Stomach (tissue), 19 donors: ENCODE results near the gene TRIM2. TPM values are rescaled to one million over a fixed set of nuclear protein-coding genes. Genes with fewer than 3 reads are reported as not detected.

ENCODE experiments used
- DNase-seq, 2 donors: peaks; one replicate each; pipeline versions ENCODE4 v3.0.0 to v3.0.0-alpha.2; 2013 to 2019
- H3K27ac ChIP-seq, 5 donors: fragments of 200-600 bp in 4 of 5; sonication (generic) in 4 of 5; one replicate each; pipeline ENCODE4 v1.5.1; 2013 to 2019; ENCODE audit warnings: mild to moderate bottlenecking in 1 of 5, moderate library complexity in 1 of 5
- H3K27me3 ChIP-seq, 3 donors: fragments of 200-600 bp; sonication (generic); one replicate each; pipeline ENCODE4 v1.5.1; 2017 to 2019; ENCODE audit warnings: mixed run types in 1 of 3
- H3K36me3 ChIP-seq, 4 donors: fragments of 200-600 bp; sonication (generic); 1 replicate in 3 of 4; 2 replicates in 1 of 4; pipeline ENCODE4 v1.5.1; 2016 to 2019
- H3K4me1 ChIP-seq, 4 donors: fragments of 200-600 bp; sonication (generic); one replicate each; pipeline ENCODE4 v1.5.1; 2016 to 2019
- H3K4me3 ChIP-seq, 4 donors: fragments of 200-600 bp; sonication (generic) in 3 of 4; one replicate each; pipeline ENCODE4 v1.5.1; 2016 to 2019; ENCODE audit warnings: mild to moderate bottlenecking in 1 of 4
- H3K9me3 ChIP-seq, 4 donors: fragments of 200-600 bp; sonication (generic); one replicate each; pipeline ENCODE4 v1.5.1; 2016 to 2019
- CTCF ChIP-seq, 7 experiments: fragments of 450-650 bp in 4 of 7; fragments of 200-600 bp in 3 of 7; sonication (generic) in 3 of 7; IDR thresholded peaks; one replicate each; pipeline ENCODE4 v1.5.1; 2016 to 2019; ENCODE audit warnings: antibody characterized with exemption in 7 of 7, control low read depth in 2 of 7, mild to moderate bottlenecking in 1 of 7
- EP300 ChIP-seq: sonication (generic); formaldehyde crosslinking; IDR thresholded peaks from one replicate; pipeline ENCODE4 v1.6.1; 2017; ENCODE audit warnings: antibody characterized with exemption
- POLR2A ChIP-seq, 4 donors: fragments of 450-650 bp; IDR thresholded peaks; one replicate each; pipeline ENCODE4 v1.6.1; 2016; ENCODE audit warnings: antibody characterized with exemption in 4 of 4, control low read depth in 2 of 4, mild to moderate bottlenecking in 1 of 4, moderate library complexity in 1 of 4
- POLR2AphosphoS5 ChIP-seq, 3 donors: sonication (generic); formaldehyde crosslinking; IDR thresholded peaks; one replicate each; pipeline ENCODE4 v1.6.1; 2016; ENCODE audit warnings: antibody characterized with exemption in 3 of 3
- WGBS, 5 donors: extraction: QIAGEN DNeasy Blood & Tissue Kit in 3 of 5; methylation state at CpG; one replicate each; pipeline versions ENCODE4 v1.1.5 to v1.1.7; 2013 to 2018; 5-methylcytosine and 5-hydroxymethylcytosine counted together
- intact Hi-C: fragments of 100-400 bp; cut with DNase I; formaldehyde crosslinking; loops from one replicate; pipeline ENCODE4 v1.15.1; 2023; ENCODE audit warnings: low total_unique reads
- long read RNA-seq, 10 donors: transcript quantifications; one replicate each; lab custom pipeline, GENCODE V29; 2026
- polyA plus RNA-seq, 3 donors: library from polyadenylated mRNA; stranded (reverse); fragments of 200-250 nt; gene quantifications; one replicate each; pipeline ENCODE4 v1.2.3, GENCODE V29; 2013
- total RNA-seq, 5 donors: library from RNA; depleted of rRNA; stranded (reverse); fragments of >200 nt; gene quantifications; one replicate each; pipeline versions ENCODE4 v1.1.0 to v1.2.3, GENCODE V29; 2014 to 2016
- donor health status: healthy with polysubstance abuse.
- donor health status: Bipolar disorder and iron deficiency.
- donor health status: healthy.

Gene TRIM2
- total RNA-seq, result 100 to 1,000 TPM in 2 of 5 donors, 10 to 100 TPM in 3; 38.8 to 327 (median 96.2) TPM
- polyA plus RNA-seq, result 10 to 100 TPM; 11.2 to 26.1 (median 24.8) TPM
- long read RNA-seq, donor 1, full-length matches to known transcripts, result 4 of 4 reads
- long read RNA-seq, donor 1, partial matches to known transcripts, result 0 of 4 reads
- long read RNA-seq, donor 1, other reads (novel, unspliced or antisense), result 0 of 4 reads
- long read RNA-seq, donor 2, full-length matches to known transcripts, result 2 of 2 reads
- long read RNA-seq, donor 2, partial matches to known transcripts, result 0 of 2 reads
- long read RNA-seq, donor 2, other reads (novel, unspliced or antisense), result 0 of 2 reads
- long read RNA-seq, donor 3, full-length matches to known transcripts, result 2 of 10 reads
- long read RNA-seq, donor 3, partial matches to known transcripts, result 8 of 10 reads
- long read RNA-seq, donor 3, other reads (novel, unspliced or antisense), result 0 of 10 reads
- long read RNA-seq, donor 4, result 0 reads
- long read RNA-seq, donor 5, full-length matches to known transcripts, result 2 of 14 reads
- long read RNA-seq, donor 5, partial matches to known transcripts, result 12 of 14 reads
- long read RNA-seq, donor 5, other reads (novel, unspliced or antisense), result 0 of 14 reads
- long read RNA-seq, donor 6, full-length matches to known transcripts, result 4 of 33 reads
- long read RNA-seq, donor 6, partial matches to known transcripts, result 29 of 33 reads
- long read RNA-seq, donor 6, other reads (novel, unspliced or antisense), result 0 of 33 reads
- long read RNA-seq, donor 7, result 0 reads
- long read RNA-seq, donor 8, full-length matches to known transcripts, result 1 of 1 reads
- long read RNA-seq, donor 8, partial matches to known transcripts, result 0 of 1 reads
- long read RNA-seq, donor 8, other reads (novel, unspliced or antisense), result 0 of 1 reads
- long read RNA-seq, donor 9, full-length matches to known transcripts, result 1 of 23 reads
- long read RNA-seq, donor 9, partial matches to known transcripts, result 22 of 23 reads
- long read RNA-seq, donor 9, other reads (novel, unspliced or antisense), result 0 of 23 reads
- long read RNA-seq, donor 10, full-length matches to known transcripts, result 2 of 12 reads
- long read RNA-seq, donor 10, partial matches to known transcripts, result 10 of 12 reads
- long read RNA-seq, donor 10, other reads (novel, unspliced or antisense), result 0 of 12 reads

GRCh38 chr4:153204247-153204671 lies at the start of gene TRIM2:
Gene TRIM2, plus strand, starts transcription at chr4:153204443. Its CDS starts 88 bp downstream, at chr4:153204531.
- no peak for TF ChIP-seq CTCF (IDR thresholded peaks at IDR 0.05)
- peak in 2 of 3 donors; percentile 77 to 78 for TF ChIP-seq POLR2AphosphoS5 (IDR thresholded peaks at IDR 0.05)
- TF ChIP-seq EP300, result no peak
- TF ChIP-seq POLR2A (IDR thresholded peaks at IDR 0.05), result peak in 1 of 4 donors; percentile 57
- no peaks in the 10 kb centered on the region for H3K9me3 ChIP-seq
- peak within 1 kb of the TSS; percentile 32 to 54 (median 42) for H3K4me3 ChIP-seq
- peaks cover 24 to 51% (median 28%) of the 10 kb centered on the region in 4 donors for H3K4me1 ChIP-seq
- H3K27me3 ChIP-seq, result no peaks in the 10 kb centered on the region
- intact Hi-C loops, result no loop called here
- peak within 1 kb of the TSS; percentile 82 to 89 (median 85) for H3K27ac ChIP-seq
- 15 to 30% (median 19%) methylated on average over 11 of the region's 11 CpGs for WGBS, 5 donors
- H3K36me3 ChIP-seq, result no peaks in the 10 kb centered on the region
- DNase-seq, result peak; percentile 93 to 94

DNA sequence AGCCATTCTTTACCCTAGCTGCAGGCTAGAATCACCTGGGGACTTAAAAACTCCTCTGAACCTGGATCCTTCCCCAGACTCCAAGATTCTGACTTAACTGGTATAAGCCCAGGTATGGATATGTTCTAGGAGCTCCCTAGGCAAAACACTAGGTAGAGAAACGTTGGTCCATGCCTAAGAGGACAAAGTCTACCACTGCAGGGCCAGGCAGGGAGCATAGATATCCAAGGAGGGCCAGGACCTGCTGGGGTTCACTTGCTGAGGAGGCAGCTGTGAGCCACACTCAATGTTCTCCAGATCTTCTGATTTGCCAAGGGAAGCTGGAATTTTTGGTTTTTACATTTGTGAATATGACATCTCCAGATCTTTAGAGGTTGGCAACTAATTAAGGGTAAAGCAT lies 48.6 kb upstream of the TRIM2 start:
- Histone ChIP-seq H3K27me3 (peaks cover 0 to 28% (median 3%) of the 10 kb centered on the region in 3 donors), H3K4me1 (peaks cover 16 to 33% (median 30%) of the 10 kb centered on the region in 4 donors), H3K9me3 (no peaks in the 10 kb centered on the region), H3K27ac (no peak overlapping the region), H3K36me3 (no peaks in the 10 kb centered on the region), H3K4me3 (no peak overlapping the region)
- intact Hi-C loops, result no loop called here
- no peak for DNase-seq
- TF ChIP-seq EP300 (no peak), POLR2AphosphoS5 (IDR thresholded peaks at IDR 0.05) (no peak), POLR2A (IDR thresholded peaks at IDR 0.05) (no peak), CTCF (IDR thresholded peaks at IDR 0.05) (no peak)
- 28 to 52% (median 33%) methylated on average over 1 of the region's 1 CpG for WGBS, 5 donors

DNA sequence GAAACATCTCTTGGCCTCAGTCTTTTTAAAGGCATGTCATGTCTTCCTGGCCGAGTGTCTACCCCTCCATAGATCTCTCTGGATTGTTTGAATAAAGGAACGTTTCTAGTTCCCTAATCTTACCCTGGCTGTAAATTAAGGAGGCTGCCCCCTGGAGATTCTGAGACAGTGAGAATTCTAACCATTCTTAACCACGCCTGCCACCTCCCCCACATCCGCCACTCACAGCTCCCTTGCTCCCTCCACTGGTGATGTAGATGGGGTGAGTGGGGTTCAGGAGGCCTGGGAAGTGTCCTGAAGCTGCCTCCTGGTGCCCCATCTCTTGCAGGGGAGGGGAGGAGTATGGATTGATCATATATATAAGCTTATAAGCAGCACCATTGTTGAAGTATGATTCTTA lies 48.0 kb upstream of the TRIM2 start:
- Histone ChIP-seq H3K27me3 (peaks cover 0 to 28% (median 3%) of the 10 kb centered on the region in 3 donors), H3K9me3 (no peaks in the 10 kb centered on the region), H3K4me1 (peaks cover 16 to 32% (median 30%) of the 10 kb centered on the region in 4 donors), H3K36me3 (no peaks in the 10 kb centered on the region), H3K27ac (no peak overlapping the region), H3K4me3 (no peak overlapping the region)
- no peak for DNase-seq
- intact Hi-C loops, result no loop called here
- TF ChIP-seq POLR2A (IDR thresholded peaks at IDR 0.05) (no peak), POLR2AphosphoS5 (IDR thresholded peaks at IDR 0.05) (no peak), EP300 (no peak), CTCF (IDR thresholded peaks at IDR 0.05) (no peak)
- WGBS, 5 donors, result 53 to 78% (median 71%) methylated on average over 4 of the region's 4 CpGs

DNA sequence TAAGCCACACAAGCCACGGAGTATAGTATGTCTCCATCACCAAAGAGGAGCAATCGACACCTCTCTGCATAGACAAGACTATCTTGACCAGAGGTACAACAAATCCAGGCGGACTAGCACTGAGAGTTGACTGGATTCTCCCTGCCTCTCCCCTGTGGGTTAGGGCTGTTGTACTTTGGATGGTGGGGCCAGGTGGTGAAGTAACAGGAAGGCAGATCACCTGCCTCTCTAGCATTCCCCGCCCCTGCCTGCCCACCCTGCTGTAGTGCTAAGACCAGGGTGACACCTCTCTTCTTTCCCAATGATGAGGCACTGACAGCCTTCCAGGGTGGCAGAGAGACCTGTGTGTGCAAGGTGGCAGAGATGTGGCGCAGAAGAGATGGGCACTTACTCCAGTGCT lies 47.5 kb upstream of the TRIM2 start:
- peaks cover 15 to 30% (median 27%) of the 10 kb centered on the region in 4 donors for H3K4me1 ChIP-seq
- H3K9me3 ChIP-seq, result no peaks in the 10 kb centered on the region
- H3K27me3 ChIP-seq, result peaks cover 0 to 28% (median 3%) of the 10 kb centered on the region in 3 donors
- no peak overlapping the region for H3K27ac ChIP-seq
- H3K36me3 ChIP-seq, result no peaks in the 10 kb centered on the region
- TF ChIP-seq POLR2AphosphoS5 (IDR thresholded peaks at IDR 0.05) (no peak), POLR2A (IDR thresholded peaks at IDR 0.05) (no peak), CTCF (IDR thresholded peaks at IDR 0.05) (no peak), EP300 (no peak)
- DNase-seq, result no peak
- 85 to 92% (median 90%) methylated on average over 5 of the region's 5 CpGs for WGBS, 5 donors
- intact Hi-C loops, result no loop called here
- no peak overlapping the region for H3K4me3 ChIP-seq
